Mesenchymal stem cell (in vitro differentiated cells and primary cell): ENCODE data around the gene GTF3A.

Experiments used
- DNase-seq: peaks from one replicate; pipeline ENCODE4 v3.0.0-alpha.2; 2013
- H2AFZ ChIP-seq: one replicate; pipeline ENCODE4 v1.6.1; 2013; ENCODE audit warnings: low read depth, mild to moderate bottlenecking, control low read depth, inconsistent platforms, low read length, moderate library complexity
- H2AK5ac ChIP-seq: 2 replicates; pipeline ENCODE4 v1.6.1; 2013; ENCODE audit warnings: low read length, moderate library complexity, mild to moderate bottlenecking, inconsistent platforms; ENCODE audit not compliant: severe bottlenecking
- H2BK120ac ChIP-seq: one replicate; pipeline ENCODE4 v1.6.1; 2013; ENCODE audit warnings: low read depth, mild to moderate bottlenecking, inconsistent platforms, low read length, moderate library complexity
- H2BK12ac ChIP-seq, 2 experiments: one replicate each; pipeline ENCODE4 v1.6.1; 2013; ENCODE audit warnings: inconsistent platforms in 2 of 2, low read length in 2 of 2, mild to moderate bottlenecking in 2 of 2, moderate library complexity in 2 of 2, control low read depth in 1 of 2
- H2BK15ac ChIP-seq: one replicate; pipeline ENCODE4 v1.6.1; 2013; ENCODE audit warnings: mild to moderate bottlenecking, low read depth, inconsistent platforms; ENCODE audit not compliant: poor library complexity, severe bottlenecking
- H2BK5ac ChIP-seq: 2 replicates; pipeline ENCODE4 v1.6.1; 2013; ENCODE audit warnings: low read depth, mild to moderate bottlenecking, low read length, control low read depth, inconsistent platforms; ENCODE audit not compliant: poor library complexity, severe bottlenecking
- H3K14ac ChIP-seq, 2 experiments: one replicate each; pipeline ENCODE4 v1.6.1; 2013; ENCODE audit warnings: inconsistent platforms in 2 of 2, low read length in 2 of 2, control low read depth in 1 of 2, mild to moderate bottlenecking in 1 of 2, moderate library complexity in 1 of 2
- H3K18ac ChIP-seq, 2 experiments: one replicate each; pipeline ENCODE4 v1.6.1; 2013; ENCODE audit warnings: inconsistent platforms in 2 of 2, low read length in 2 of 2, control low read depth in 1 of 2, low read depth in 1 of 2, mild to moderate bottlenecking in 1 of 2
- H3K23ac ChIP-seq, 2 experiments: one replicate each; pipeline ENCODE4 v1.6.1; 2013; ENCODE audit warnings: inconsistent platforms in 2 of 2, low read length in 2 of 2, mild to moderate bottlenecking in 2 of 2, moderate library complexity in 2 of 2, control low read depth in 1 of 2
- H3K27ac ChIP-seq: 2 replicates; pipeline ENCODE4 v1.5.1; 2013; ENCODE audit warnings: mild to moderate bottlenecking, moderate library complexity, low read length, control low read depth, inconsistent platforms; ENCODE audit not compliant: poor library complexity, severe bottlenecking
- H3K27me3 ChIP-seq, 2 experiments: 2 replicates each; pipeline versions ENCODE4 v1.6.1 to v1.7.0; 2013; ENCODE audit warnings: low read length in 2 of 2, mild to moderate bottlenecking in 2 of 2, moderate library complexity in 2 of 2, control low read depth in 1 of 2, inconsistent platforms in 1 of 2; ENCODE audit not compliant: control insufficient read depth in 1 of 2, insufficient read depth in 1 of 2
- H3K36me3 ChIP-seq, 2 experiments: 2 replicates each; pipeline versions ENCODE4 v1.6.1 to v1.7.0; 2013; ENCODE audit warnings: low read length in 2 of 2, control low read depth in 1 of 2, inconsistent platforms in 1 of 2, low read depth in 1 of 2, mild to moderate bottlenecking in 1 of 2; ENCODE audit not compliant: insufficient read depth in 2 of 2, control insufficient read depth in 1 of 2
- H3K4ac ChIP-seq, 2 experiments: one replicate each; pipeline ENCODE4 v1.6.1; 2013; ENCODE audit warnings: inconsistent platforms in 2 of 2, low read length in 2 of 2, mild to moderate bottlenecking in 2 of 2, moderate library complexity in 2 of 2, control low read depth in 1 of 2, low read depth in 1 of 2
- H3K4me1 ChIP-seq: 2 replicates; pipeline ENCODE4 v1.6.1; 2013; ENCODE audit warnings: low read depth, low read length, control low read depth; ENCODE audit not compliant: control insufficient read depth, insufficient read depth
- H3K4me2 ChIP-seq: 2 replicates; pipeline ENCODE4 v1.6.1; 2013; ENCODE audit warnings: low read length, mild to moderate bottlenecking, inconsistent platforms; ENCODE audit not compliant: poor library complexity, severe bottlenecking
- H3K4me3 ChIP-seq, 2 experiments: 2 replicates each; pipeline versions ENCODE4 v1.5.1 to v1.7.0; 2013; ENCODE audit warnings: low read length in 2 of 2, mild to moderate bottlenecking in 2 of 2, control low read depth in 1 of 2, low read depth in 1 of 2; ENCODE audit not compliant: insufficient read depth in 1 of 2
- H3K79me1 ChIP-seq: replicated peaks from 2 replicates; pipeline ENCODE4 v1.6.1; 2013; ENCODE audit warnings: mild to moderate bottlenecking, control low read depth, low read length, inconsistent platforms; ENCODE audit not compliant: poor library complexity, severe bottlenecking
- H3K9ac ChIP-seq: 2 replicates; pipeline ENCODE4 v1.7.0; 2013; ENCODE audit warnings: mild to moderate bottlenecking, low read length, moderate library complexity
- H3K9me3 ChIP-seq: 2 replicates; pipeline ENCODE4 v1.7.0; 2013; ENCODE audit warnings: mild to moderate bottlenecking, low read length; ENCODE audit not compliant: control insufficient read depth
- H4K8ac ChIP-seq: one replicate; pipeline ENCODE4 v1.6.1; 2013; ENCODE audit warnings: inconsistent platforms, mild to moderate bottlenecking, low read length, moderate library complexity
- H4K91ac ChIP-seq: one replicate; pipeline ENCODE4 v1.6.1; 2013; ENCODE audit warnings: mild to moderate bottlenecking, low read length, inconsistent platforms
- WGBS: methylation state at CpG from one replicate; pipeline ENCODE4 v1.1.7; 2013; ENCODE audit warnings: mixed read lengths; 5-methylcytosine and 5-hydroxymethylcytosine counted together

GTF3A gene

GRCh38 chr13:27474751-27475268 is 50.4 kb downstream of the GTF3A start:
- Histone ChIP-seq H3K36me3 (no peaks in the 10 kb centered on the region), H3K9ac (no peak overlapping the region), H3K23ac (no peak overlapping the region), H3K18ac (no peak overlapping the region), H4K91ac (no peak overlapping the region), H2AK5ac (no peak overlapping the region), H3K9me3 (no peaks in the 10 kb centered on the region), H2BK12ac (no peak overlapping the region), H2BK120ac (no peak overlapping the region), H3K14ac (no peak overlapping the region), H2AFZ (no peak overlapping the region), H3K4me1 (peaks cover 2% of the 10 kb centered on the region), H2BK5ac (no peak overlapping the region), H3K4me3 (no peak overlapping the region), H3K4ac (no peak overlapping the region), H3K27me3 (peaks cover 10 to 29% of the 10 kb centered on the region in 2 experiments), H4K8ac (no peak overlapping the region), H3K27ac (no peak overlapping the region), H2BK15ac (no peak overlapping the region), H3K79me1 (no peaks in the 10 kb centered on the region), H3K4me2 (no peak overlapping the region)
- no peak for DNase-seq
- 90% methylated on average over 13 of the region's 13 CpGs for WGBS

GRCh38 chr13:27476943-27477703 is 52.7 kb downstream of the GTF3A start:
- H3K23ac ChIP-seq = peak overlapping the region in 1 of 2 experiments; percentile 14
- WGBS = 60% methylated on average over 10 of the region's 10 CpGs
- H3K9ac ChIP-seq = peak overlapping the region; percentile 30
- no peak overlapping the region for H2BK120ac ChIP-seq
- no peak overlapping the region for H3K18ac ChIP-seq
- DNase-seq = peak; percentile 44
- H2AK5ac ChIP-seq = no peak overlapping the region
- H2BK15ac ChIP-seq = no peak overlapping the region
- H3K4ac ChIP-seq = no peak overlapping the region
- no peak overlapping the region for H3K4me2 ChIP-seq
- peaks cover 15 to 33% of the 10 kb centered on the region in 2 experiments for H3K27me3 ChIP-seq
- H4K91ac ChIP-seq = no peak overlapping the region
- no peak overlapping the region for H3K27ac ChIP-seq
- no peak overlapping the region for H4K8ac ChIP-seq
- no peaks in the 10 kb centered on the region for H3K79me1 ChIP-seq
- no peak overlapping the region for H3K14ac ChIP-seq
- H2BK5ac ChIP-seq = no peak overlapping the region
- no peak overlapping the region for H2AFZ ChIP-seq
- H2BK12ac ChIP-seq = no peak overlapping the region
- no peak overlapping the region for H3K4me3 ChIP-seq
- H3K36me3 ChIP-seq = no peaks in the 10 kb centered on the region
- peaks cover 7% of the 10 kb centered on the region for H3K9me3 ChIP-seq
- H3K4me1 ChIP-seq = peaks cover 2% of the 10 kb centered on the region

DNA sequence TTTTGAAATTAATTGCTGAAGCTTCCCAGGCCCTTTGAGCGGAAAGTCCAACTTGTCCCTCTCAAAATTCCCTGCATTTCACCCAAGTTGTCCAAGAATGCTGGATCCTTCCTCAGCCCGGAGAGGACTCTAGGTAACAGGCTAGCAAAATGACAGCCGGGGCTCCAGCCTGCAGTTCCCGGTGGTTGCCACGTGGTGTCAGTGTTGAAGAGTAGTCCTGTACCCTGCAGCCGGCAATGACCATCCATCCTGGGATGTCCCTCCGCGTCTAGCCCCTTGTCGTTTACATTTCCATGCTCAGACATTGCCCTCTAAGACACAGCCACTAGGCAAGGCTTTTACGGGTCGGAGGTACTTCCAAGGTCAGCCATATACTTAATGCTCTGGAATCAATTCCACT is 57.3 kb downstream of the GTF3A start:
- Histone ChIP-seq H3K27me3 (peaks cover 10 to 21% of the 10 kb centered on the region in 2 experiments), H3K4ac (no peak overlapping the region), H3K4me2 (no peak overlapping the region), H3K4me1 (peaks cover 2% of the 10 kb centered on the region), H2AK5ac (no peak overlapping the region), H2AFZ (no peak overlapping the region), H3K79me1 (no peaks in the 10 kb centered on the region), H3K9me3 (peaks cover 15% of the 10 kb centered on the region), H4K91ac (peak overlapping the region; percentile 61), H3K4me3 (no peak overlapping the region), H3K18ac (no peak overlapping the region), H4K8ac (no peak overlapping the region), H3K36me3 (no peaks in the 10 kb centered on the region), H2BK15ac (no peak overlapping the region), H3K27ac (no peak overlapping the region), H2BK12ac (no peak overlapping the region), H2BK5ac (no peak overlapping the region), H3K14ac (no peak overlapping the region), H3K23ac (no peak overlapping the region), H3K9ac (no peak overlapping the region), H2BK120ac (no peak overlapping the region)
- WGBS = 20% methylated on average over 11 of the region's 11 CpGs
- peak; percentile 22 for DNase-seq

DNA sequence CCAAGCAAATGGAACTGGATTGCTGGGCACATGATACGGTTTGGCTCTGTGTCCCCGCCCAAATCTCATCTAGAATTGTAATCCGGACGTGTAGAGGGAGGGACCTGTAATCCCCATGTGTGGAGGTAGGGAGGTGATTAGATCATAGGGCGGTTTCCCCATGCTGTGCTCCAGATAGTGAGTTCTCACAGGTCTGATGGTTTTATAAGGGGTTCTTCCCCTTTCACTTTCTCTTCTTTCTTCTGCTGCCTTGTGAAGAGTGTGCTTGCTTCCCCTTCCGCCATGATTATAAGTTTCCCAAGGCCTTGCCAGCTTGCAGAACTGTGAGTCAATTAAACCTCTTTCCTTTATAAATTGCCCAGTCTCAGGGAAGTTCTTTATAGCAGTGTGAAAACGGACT is 58.6 kb downstream of the GTF3A start:
- Histone ChIP-seq H3K4me1 (no peaks in the 10 kb centered on the region), H3K4ac (no peak overlapping the region), H3K9ac (no peak overlapping the region), H4K8ac (no peak overlapping the region), H3K9me3 (peaks cover 15% of the 10 kb centered on the region), H3K14ac (no peak overlapping the region), H3K79me1 (no peaks in the 10 kb centered on the region), H3K36me3 (no peaks in the 10 kb centered on the region), H3K18ac (no peak overlapping the region), H3K4me3 (no peak overlapping the region), H2AFZ (no peak overlapping the region), H2BK120ac (no peak overlapping the region), H3K4me2 (no peak overlapping the region), H2BK15ac (no peak overlapping the region), H2AK5ac (no peak overlapping the region), H3K27me3 (peaks cover 10 to 21% of the 10 kb centered on the region in 2 experiments), H2BK12ac (no peak overlapping the region), H2BK5ac (no peak overlapping the region), H3K23ac (no peak overlapping the region), H3K27ac (no peak overlapping the region), H4K91ac (no peak overlapping the region)
- 88% methylated on average over 7 of the region's 7 CpGs for WGBS
- no peak for DNase-seq
